ENCODE measurements around the gene NR2F2.

NR2F2 gene

DNA sequence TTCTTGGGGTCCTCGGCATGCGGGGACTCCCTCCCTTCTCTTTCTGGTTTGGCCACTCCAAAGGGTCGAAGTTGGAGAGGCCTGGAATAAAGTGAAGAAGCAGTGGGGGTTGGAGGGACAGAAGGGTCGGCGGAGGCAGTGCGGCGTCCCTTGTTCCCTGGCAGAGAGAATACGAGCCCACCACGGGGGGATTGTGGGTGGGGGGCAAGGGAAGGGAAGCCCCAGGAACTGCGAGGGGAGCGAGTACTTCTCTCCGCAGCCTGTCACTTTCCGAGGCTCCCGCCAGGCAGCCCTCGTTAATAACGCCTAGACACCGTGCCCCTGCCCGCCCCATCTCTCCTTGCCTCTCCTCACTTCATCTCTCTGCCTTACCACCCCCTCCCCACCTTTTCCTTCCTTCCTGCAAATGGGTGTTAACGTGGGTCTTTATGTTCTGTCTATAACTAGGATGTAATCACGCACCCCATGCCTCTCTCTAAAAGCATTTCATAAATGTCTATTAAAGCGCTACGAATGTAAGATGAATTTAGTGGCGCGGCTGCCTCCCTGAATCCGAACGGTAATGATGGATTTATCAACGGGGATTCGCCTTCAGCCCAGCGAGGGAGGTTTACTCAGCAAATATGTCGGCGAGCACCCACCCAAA, 13.7 kb downstream of the NR2F2 start:
- no peak for DNase-seq

DNA sequence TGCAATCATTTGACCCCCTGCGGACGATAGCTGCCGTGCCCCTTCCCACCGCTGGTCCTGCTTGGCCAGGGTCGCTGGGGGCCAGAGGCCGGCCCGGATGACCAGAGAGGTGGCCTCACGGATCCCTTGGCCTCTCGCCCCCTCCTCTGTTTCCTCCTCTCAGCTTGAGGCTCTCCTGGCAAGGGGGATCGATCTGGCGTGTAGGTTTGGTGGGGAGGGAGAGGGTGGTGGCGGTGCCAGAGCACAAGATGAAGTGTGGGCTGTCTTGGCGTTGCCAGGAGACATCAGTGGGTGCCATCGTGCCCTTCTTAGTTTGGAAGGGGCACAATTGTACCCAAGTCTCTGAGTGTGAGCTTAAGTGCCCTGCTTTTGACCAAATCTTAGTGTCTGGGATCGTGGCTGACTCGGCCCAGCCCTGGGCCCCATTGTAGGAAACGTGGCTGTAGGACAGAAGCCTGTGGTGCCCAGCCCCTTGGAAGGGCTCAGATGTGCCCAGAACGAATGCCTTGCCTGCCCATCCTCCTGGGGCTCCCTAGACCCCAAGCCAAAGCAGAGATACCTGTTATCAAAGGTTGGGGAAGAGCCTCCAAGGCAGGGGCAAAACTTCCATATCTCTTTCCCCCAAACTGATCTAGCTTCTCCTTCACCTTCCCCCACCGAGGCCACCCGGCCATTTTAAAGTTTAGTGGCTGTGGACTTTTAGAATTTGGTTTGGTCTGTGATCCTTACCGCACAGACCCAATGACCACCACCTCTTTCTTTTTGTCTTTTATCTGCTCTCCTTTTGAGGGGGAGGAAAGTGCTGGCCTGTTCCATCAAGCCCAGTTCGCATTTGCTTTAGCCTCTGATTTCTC, 14.4 kb downstream of the NR2F2 start:
- no peak for DNase-seq

GRCh38 chr15:96345560-96346399, 15.3 kb downstream of the NR2F2 start:
- peak; percentile 44 for DNase-seq

- no peak for DNase-seq
Observed at GRCh38 chr15:96346409-96346970, 16.0 kb downstream of the NR2F2 start.

- no peak for DNase-seq
Observed at GRCh38 chr15:96347181-96348111, 16.9 kb downstream of the NR2F2 start.

GRCh38 chr15:96348112-96349027, 17.9 kb downstream of the NR2F2 start:
- no peak for DNase-seq

DNA sequence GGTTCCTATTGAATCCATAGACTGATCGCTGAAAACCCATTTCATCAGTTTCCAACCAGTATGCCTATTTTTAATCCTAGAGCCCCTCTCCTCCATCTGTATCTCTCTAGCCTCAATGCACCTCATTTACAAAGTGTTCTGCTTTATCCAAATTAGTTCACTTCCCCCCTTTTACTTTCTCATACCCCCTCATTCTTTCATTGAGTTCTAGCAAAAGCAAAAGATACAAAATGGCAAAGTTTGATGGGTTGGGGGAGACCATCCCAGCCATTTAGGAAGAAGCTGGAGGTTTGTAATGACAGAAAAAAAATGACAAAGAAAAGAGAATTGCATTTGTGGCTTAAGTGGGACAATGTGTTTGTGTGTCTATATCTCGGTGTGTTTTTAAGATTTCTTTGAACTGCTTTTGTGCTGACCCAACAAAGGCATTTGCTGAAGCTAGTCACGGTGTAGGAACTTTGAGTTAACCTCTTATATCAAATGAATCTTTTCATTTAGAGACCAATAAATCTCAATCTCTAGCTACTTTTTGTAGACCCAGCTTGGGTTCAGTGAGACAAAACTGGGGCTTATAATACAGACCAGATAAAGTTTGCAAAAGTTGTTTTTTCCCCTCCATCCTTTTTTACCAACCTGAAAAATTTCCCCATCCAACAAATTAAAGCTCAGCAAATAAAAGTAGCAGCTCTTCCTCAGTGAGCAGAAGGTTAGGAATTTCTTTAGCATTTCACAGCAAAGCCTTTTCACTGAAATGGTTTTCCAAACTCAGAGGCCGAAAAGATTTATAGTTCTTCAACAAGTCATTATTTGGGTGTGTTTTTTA, 18.7 kb downstream of the NR2F2 start:
- no peak for DNase-seq

GRCh38 chr15:96349857-96350720, 19.6 kb downstream of the NR2F2 start:
- no peak for DNase-seq

- no peak for DNase-seq
Observed at GRCh38 chr15:96350934-96351724, 20.6 kb downstream of the NR2F2 start.

GRCh38 chr15:96351761-96352603, 21.5 kb downstream of the NR2F2 start:
- DNase-seq, result no peak

GRCh38 chr15:96352604-96353405, 22.3 kb downstream of the NR2F2 start:
- DNase-seq, result no peak

DNA sequence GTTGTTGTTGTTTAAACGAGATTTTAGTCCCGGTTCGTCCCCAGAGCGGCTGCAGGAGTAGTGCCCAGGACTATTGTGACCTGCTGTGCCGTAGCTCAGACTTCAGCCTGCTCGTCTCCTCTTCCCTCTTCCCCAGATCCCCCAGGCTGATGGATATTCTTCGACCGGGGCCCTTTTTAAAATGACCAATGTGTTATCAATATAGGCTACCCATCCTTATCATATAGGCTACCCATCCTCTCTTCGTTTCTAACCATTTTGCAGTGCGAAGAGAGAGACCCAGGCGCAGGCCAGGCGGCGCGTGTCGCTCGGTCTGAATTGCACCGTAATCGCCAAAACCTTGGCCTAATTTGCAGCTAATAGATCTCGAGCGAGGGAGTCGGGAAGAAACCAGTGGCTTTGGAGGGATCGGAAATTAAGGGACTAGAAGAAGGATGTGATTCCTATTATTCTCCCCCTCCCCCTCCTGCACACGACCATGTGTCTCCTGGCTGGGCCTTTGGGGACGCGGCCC, 23.0 kb downstream of the NR2F2 start:
- DNase-seq, result no peak

GRCh38 chr15:96353930-96354730, 23.6 kb downstream of the NR2F2 start:
- no peak for DNase-seq

DNA sequence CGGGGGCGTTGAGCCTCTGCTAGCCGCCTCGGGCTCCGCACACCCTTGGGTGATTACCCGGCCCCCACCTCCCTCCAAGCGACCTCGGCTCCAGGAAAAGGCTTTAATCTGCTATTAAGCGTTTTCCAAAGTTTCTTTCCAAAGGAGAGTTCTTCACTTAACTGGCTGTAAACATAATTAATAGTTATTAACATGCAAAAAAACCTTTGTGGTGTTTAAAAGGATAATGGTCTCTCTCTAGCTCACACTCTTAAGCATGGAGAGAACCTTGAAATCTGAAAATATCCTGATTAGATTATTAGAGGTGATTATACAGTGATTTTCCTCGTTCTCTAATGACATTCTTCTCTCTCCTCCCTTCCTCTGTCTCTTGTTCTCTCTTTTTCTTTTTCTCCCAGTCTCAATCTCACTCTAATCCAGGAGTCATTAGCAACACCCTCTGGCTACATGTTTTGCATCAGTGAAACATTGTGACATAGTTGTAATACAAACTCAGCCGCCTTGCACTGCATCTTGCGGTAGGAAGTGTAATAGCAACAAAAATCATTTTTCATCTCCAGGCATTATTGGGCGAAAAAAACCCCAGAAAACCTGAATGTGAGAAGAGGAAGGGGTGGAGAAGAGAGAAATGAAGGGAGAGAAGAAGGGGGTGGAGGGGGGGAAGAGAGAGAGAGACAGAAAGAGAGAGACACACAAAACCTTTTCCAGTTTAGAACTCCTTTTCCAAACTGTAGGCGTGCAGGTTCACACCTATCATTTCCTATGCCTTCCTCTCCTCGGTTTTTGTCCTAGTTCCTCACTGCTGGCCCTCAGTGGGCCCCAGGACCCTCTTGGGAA, 24.4 kb downstream of the NR2F2 start:
- DNase-seq, result no peak

Measured in NCI-H774 (cell line).